Measurements from ENCODE around the gene LMOD2.

LMOD2 gene

GRCh38 chr7:123655614-123656013 lies at the start of gene LMOD2:
Gene LMOD2, plus strand, starts transcription at chr7:123655866. Its CDS starts 98 bp downstream, at chr7:123655964.
- Histone ChIP-seq H3K9ac (ENCODE audit: low read length) (no peak within 1 kb of the TSS), H3K4me3 (ENCODE audit: low read length) (no peak within 1 kb of the TSS), H3K27ac (ENCODE audit: low read length) (no peak within 1 kb of the TSS), H3K79me2 (ENCODE audit: low read length) (no peaks in the 10 kb centered on the region), H3K36me3 (replicated peaks; ENCODE audit: low read depth, low read length) (no peaks in the 10 kb centered on the region), H3K9me3 (ENCODE audit: insufficient read depth, low read length) (no peaks in the 10 kb centered on the region), H3K4me2 (ENCODE audit: low read length) (no peak within 1 kb of the TSS), H2AFZ (ENCODE audit: low read depth, low read length) (no peak within 1 kb of the TSS), H3K27me3 (ENCODE audit: low read depth, low read length) (no peaks in the 10 kb centered on the region), H3K4me1 (ENCODE audit: low read length) (no peaks in the 10 kb centered on the region), H4K20me1 (ENCODE audit: insufficient read depth, low read length) (no peaks in the 10 kb centered on the region)
- no peak for TF ChIP-seq CTCF (IDR thresholded peaks at IDR 0.05; ENCODE audit: low read depth, low read length)
- no peak for TF ChIP-seq EZH2phosphoT487 (IDR thresholded peaks at IDR 0.05; ENCODE audit: low read depth)

- Histone ChIP-seq H3K27me3 (ENCODE audit: low read depth, low read length) (no peaks in the 10 kb centered on the region), H4K20me1 (ENCODE audit: insufficient read depth, low read length) (no peaks in the 10 kb centered on the region), H3K36me3 (replicated peaks; ENCODE audit: low read depth, low read length) (no peaks in the 10 kb centered on the region), H3K4me2 (ENCODE audit: low read length) (no peak overlapping the region), H3K9me3 (ENCODE audit: insufficient read depth, low read length) (no peaks in the 10 kb centered on the region), H3K4me1 (ENCODE audit: low read length) (no peaks in the 10 kb centered on the region), H3K4me3 (ENCODE audit: low read length) (no peak overlapping the region), H3K9ac (ENCODE audit: low read length) (no peak overlapping the region), H3K79me2 (ENCODE audit: low read length) (no peaks in the 10 kb centered on the region), H2AFZ (ENCODE audit: low read depth, low read length) (no peak overlapping the region), H3K27ac (ENCODE audit: low read length) (no peak overlapping the region)
- TF ChIP-seq EZH2phosphoT487 (IDR thresholded peaks at IDR 0.05; ENCODE audit: low read depth) (no peak), CTCF (IDR thresholded peaks at IDR 0.05; ENCODE audit: low read depth, low read length) (no peak)
Observed at GRCh38 chr7:123607423-123607975, 48.2 kb upstream of the LMOD2 start.

GRCh38 chr7:123608991-123609882 lies 46.4 kb upstream of the LMOD2 start:
- no peak overlapping the region for H3K4me2 ChIP-seq (ENCODE audit: low read length)

More at GRCh38 chr7:123608991-123609882, 46.4 kb upstream of the LMOD2 start:
- H3K27ac ChIP-seq (ENCODE audit: low read length) = no peak overlapping the region
- H3K27me3 ChIP-seq (ENCODE audit: low read depth, low read length) = no peaks in the 10 kb centered on the region
- no peak overlapping the region for H3K9ac ChIP-seq (ENCODE audit: low read length)
- no peak overlapping the region for H2AFZ ChIP-seq (ENCODE audit: low read depth, low read length)
- no peaks in the 10 kb centered on the region for H4K20me1 ChIP-seq (ENCODE audit: insufficient read depth, low read length)
- TF ChIP-seq EZH2phosphoT487 (IDR thresholded peaks at IDR 0.05; ENCODE audit: low read depth) = no peak
- TF ChIP-seq CTCF (IDR thresholded peaks at IDR 0.05; ENCODE audit: low read depth, low read length) = no peak
- H3K4me3 ChIP-seq (ENCODE audit: low read length) = no peak overlapping the region
- H3K79me2 ChIP-seq (ENCODE audit: low read length) = no peaks in the 10 kb centered on the region
- H3K36me3 ChIP-seq (replicated peaks; ENCODE audit: low read depth, low read length) = no peaks in the 10 kb centered on the region
- no peaks in the 10 kb centered on the region for H3K4me1 ChIP-seq (ENCODE audit: low read length)
- no peaks in the 10 kb centered on the region for H3K9me3 ChIP-seq (ENCODE audit: insufficient read depth, low read length)

Data from OCI-LY3 (cell line).